Measurements from ENCODE around the gene SSC4D. TPM values are rescaled to one million over a fixed set of nuclear protein-coding genes. Genes with fewer than 3 reads are reported as not detected.

Gene SSC4D
- total and polyA plus RNA-seq, 4 experiments from 2014 or later: 0.31 TPM; not detected in 3

- peaks cover 9% of the 10 kb centered on the region for H3K36me3 ChIP-seq (ENCODE audit: insufficient read depth, low read length)
- no peak for DNase-seq
- peak overlapping the region in 1 of 7 donors; percentile 48 for H3K27ac Mint-ChIP-seq
- CTCF ChIA-PET (ENCODE audit: partially characterized antibody): interaction anchor here (0.8 kb wide), 1 partner anchor 37 kb away, joined by 4 read pairs; no protein-coding TSS in a partner anchor
- peaks cover 71% of the 10 kb centered on the region for H3K4me1 ChIP-seq (ENCODE audit: insufficient read depth, low read length)
- H3K4me3 ChIP-seq (ENCODE audit: low read length in 2 of 2): no peak overlapping the region
- H3K27ac ChIP-seq (ENCODE audit: low read depth, low read length): no peak overlapping the region
- H3K9me3 Mint-ChIP-seq: peaks cover 0 to 2% (median 0%) of the 10 kb centered on the region in 8 donors
- POLR2A ChIA-PET (ENCODE audit: partially characterized antibody): no interaction called here
- peaks cover 45 to 81% (median 64%) of the 10 kb centered on the region in 4 donors for H3K4me1 Mint-ChIP-seq
- no peaks in the 10 kb centered on the region for H3K9me3 ChIP-seq (ENCODE audit: control insufficient read depth in 1 of 2, low read length in 2 of 2)
- no peaks in the 10 kb centered on the region for H3K27me3 Mint-ChIP-seq
- intact Hi-C loops (cut with micrococcal nuclease): no loop called here
- H3K36me3 Mint-ChIP-seq: peaks cover 26 to 47% of the 10 kb centered on the region in 2 donors
- H3K4me3 Mint-ChIP-seq: no peak overlapping the region
- no peaks in the 10 kb centered on the region for H3K27me3 ChIP-seq (ENCODE audit: insufficient read depth, low read length)
Observed at GRCh38 chr7:76353744-76354143, 55.8 kb downstream of the SSC4D start.

GRCh38 chr7:76352193-76352592, 57.3 kb downstream of the SSC4D start:
- peaks cover 0 to 2% (median 0%) of the 10 kb centered on the region in 8 donors for H3K9me3 Mint-ChIP-seq
- peaks cover 31 to 49% of the 10 kb centered on the region in 2 donors for H3K36me3 Mint-ChIP-seq
- Histone ChIP-seq H3K9me3 (ENCODE audit: control insufficient read depth in 1 of 2, low read length in 2 of 2) (no peaks in the 10 kb centered on the region), H3K36me3 (ENCODE audit: insufficient read depth, low read length) (peaks cover 9% of the 10 kb centered on the region), H3K27ac (ENCODE audit: low read depth, low read length) (no peak overlapping the region), H3K4me3 (ENCODE audit: low read length in 2 of 2) (no peak overlapping the region), H3K4me1 (ENCODE audit: insufficient read depth, low read length) (peaks cover 74% of the 10 kb centered on the region), H3K27me3 (ENCODE audit: insufficient read depth, low read length) (no peaks in the 10 kb centered on the region)
- H3K27me3 Mint-ChIP-seq: no peaks in the 10 kb centered on the region
- no peak for DNase-seq
- peak overlapping the region in 4 of 8 donors; percentile 10 to 53 (median 34) for H3K4me3 Mint-ChIP-seq
- POLR2A ChIA-PET (ENCODE audit: partially characterized antibody): interaction anchor here (0.9 to 1.0 kb wide), 2 partner anchors 35 to 474 kb away, joined by 3 read pairs; no protein-coding TSS in a partner anchor
- H3K27ac Mint-ChIP-seq: peak overlapping the region in 2 of 7 donors; percentile 48 to 51
- intact Hi-C loops (cut with micrococcal nuclease): no loop called here
- CTCF ChIA-PET (ENCODE audit: partially characterized antibody): interaction anchor here (0.9 to 4.3 kb wide), 3 partner anchors 28 to 60 kb away, joined by 3 to 15 read pairs (median 6); no protein-coding TSS in a partner anchor
- peaks cover 48 to 82% (median 65%) of the 10 kb centered on the region in 4 donors for H3K4me1 Mint-ChIP-seq

- peak overlapping the region in 6 of 7 donors; percentile 4 to 58 (median 40) for H3K27ac Mint-ChIP-seq
- Histone ChIP-seq H3K4me3 (ENCODE audit: low read length in 2 of 2) (no peak overlapping the region), H3K4me1 (ENCODE audit: insufficient read depth, low read length) (peaks cover 74% of the 10 kb centered on the region), H3K9me3 (ENCODE audit: control insufficient read depth in 1 of 2, low read length in 2 of 2) (no peaks in the 10 kb centered on the region), H3K27ac (ENCODE audit: low read depth, low read length) (no peak overlapping the region), H3K27me3 (ENCODE audit: insufficient read depth, low read length) (no peaks in the 10 kb centered on the region), H3K36me3 (ENCODE audit: insufficient read depth, low read length) (peaks cover 16% of the 10 kb centered on the region)
- no peak for DNase-seq
- peak overlapping the region in 4 of 8 donors; percentile 10 to 37 (median 32) for H3K4me3 Mint-ChIP-seq
- H3K9me3 Mint-ChIP-seq: peaks cover 0 to 2% (median 0%) of the 10 kb centered on the region in 8 donors
- ChIA-PET POLR2A (ENCODE audit: partially characterized antibody) (interaction anchor here (0.9 kb wide), 1 partner anchor 34 kb away, joined by 3 read pairs; no protein-coding TSS in a partner anchor), CTCF (ENCODE audit: partially characterized antibody) (interaction anchor here (0.9 to 4.3 kb wide), 4 partner anchors 8 to 60 kb away, joined by 3 to 15 read pairs (median 6); partner anchors contain the start of gene YWHAG)
- H3K4me1 Mint-ChIP-seq: peaks cover 51 to 84% (median 67%) of the 10 kb centered on the region in 4 donors
- peaks cover 38 to 57% of the 10 kb centered on the region in 2 donors for H3K36me3 Mint-ChIP-seq
- H3K27me3 Mint-ChIP-seq: no peaks in the 10 kb centered on the region
- intact Hi-C loops (cut with micrococcal nuclease): no loop called here
Observed at GRCh38 chr7:76351372-76351771, 58.1 kb downstream of the SSC4D start.

- peaks cover 33 to 54% of the 10 kb centered on the region in 2 donors for H3K36me3 Mint-ChIP-seq
- H3K4me3 Mint-ChIP-seq: peak overlapping the region in 3 of 8 donors; percentile 28 to 53 (median 45)
- Histone ChIP-seq H3K27me3 (ENCODE audit: insufficient read depth, low read length) (no peaks in the 10 kb centered on the region), H3K36me3 (ENCODE audit: insufficient read depth, low read length) (peaks cover 27% of the 10 kb centered on the region), H3K4me3 (ENCODE audit: low read length in 2 of 2) (no peak overlapping the region), H3K27ac (ENCODE audit: low read depth, low read length) (no peak overlapping the region), H3K4me1 (ENCODE audit: insufficient read depth, low read length) (peaks cover 59% of the 10 kb centered on the region), H3K9me3 (ENCODE audit: control insufficient read depth in 1 of 2, low read length in 2 of 2) (no peaks in the 10 kb centered on the region)
- H3K9me3 Mint-ChIP-seq: peaks cover 0 to 2% (median 0%) of the 10 kb centered on the region in 8 donors
- H3K27ac Mint-ChIP-seq: peak overlapping the region in 2 of 7 donors; percentile 54 to 70
- H3K27me3 Mint-ChIP-seq: no peaks in the 10 kb centered on the region
- intact Hi-C loops (cut with micrococcal nuclease): no loop called here
- POLR2A ChIA-PET (ENCODE audit: partially characterized antibody): interaction anchor here (0.6 to 1.6 kb wide), 2 partner anchors 9 to 43 kb away, joined by 3 to 5 read pairs; partner anchors contain the start of gene YWHAG
- no peak for DNase-seq
- peaks cover 48 to 78% (median 64%) of the 10 kb centered on the region in 4 donors for H3K4me1 Mint-ChIP-seq
- CTCF ChIA-PET (ENCODE audit: partially characterized antibody): interaction anchor here (1.4 to 4.3 kb wide), 3 partner anchors 10 to 171 kb away, joined by 3 to 15 read pairs (median 6); partner anchors contain the start of gene YWHAG
Observed at GRCh38 chr7:76349313-76349885, 60.1 kb downstream of the SSC4D start.

GRCh38 chr7:76347710-76348109, 61.8 kb downstream of the SSC4D start:
- peak overlapping the region in 5 of 8 donors; percentile 7 to 58 (median 40) for H3K4me3 Mint-ChIP-seq
- H3K9me3 ChIP-seq (ENCODE audit: control insufficient read depth in 1 of 2, low read length in 2 of 2): no peaks in the 10 kb centered on the region
- H3K4me1 ChIP-seq (ENCODE audit: insufficient read depth, low read length): peaks cover 47% of the 10 kb centered on the region
- H3K36me3 Mint-ChIP-seq: peaks cover 44 to 67% of the 10 kb centered on the region in 2 donors
- ChIA-PET CTCF (ENCODE audit: partially characterized antibody) (no interaction called here), POLR2A (ENCODE audit: partially characterized antibody) (no interaction called here)
- H3K4me1 Mint-ChIP-seq: peaks cover 55 to 80% (median 68%) of the 10 kb centered on the region in 4 donors
- no peak overlapping the region for H3K4me3 ChIP-seq (ENCODE audit: low read length in 2 of 2)
- H3K27me3 ChIP-seq (ENCODE audit: insufficient read depth, low read length): no peaks in the 10 kb centered on the region
- no peak for DNase-seq
- H3K27me3 Mint-ChIP-seq: no peaks in the 10 kb centered on the region
- peak overlapping the region in 5 of 7 donors; percentile 28 to 78 (median 65) for H3K27ac Mint-ChIP-seq
- no peak overlapping the region for H3K27ac ChIP-seq (ENCODE audit: low read depth, low read length)
- intact Hi-C loops (cut with micrococcal nuclease): no loop called here
- H3K36me3 ChIP-seq (ENCODE audit: insufficient read depth, low read length): peaks cover 31% of the 10 kb centered on the region
- H3K9me3 Mint-ChIP-seq: peaks cover 0 to 2% (median 0%) of the 10 kb centered on the region in 8 donors

GRCh38 chr7:76346778-76347177, 62.7 kb downstream of the SSC4D start:
- peaks cover 32% of the 10 kb centered on the region for H3K36me3 ChIP-seq (ENCODE audit: insufficient read depth, low read length)
- ChIA-PET CTCF (ENCODE audit: partially characterized antibody) (no interaction called here), POLR2A (ENCODE audit: partially characterized antibody) (no interaction called here)
- H3K4me1 ChIP-seq (ENCODE audit: insufficient read depth, low read length): peaks cover 42% of the 10 kb centered on the region
- no peaks in the 10 kb centered on the region for H3K9me3 ChIP-seq (ENCODE audit: control insufficient read depth in 1 of 2, low read length in 2 of 2)
- H3K4me3 ChIP-seq (ENCODE audit: low read length in 2 of 2): no peak overlapping the region
- Mint-ChIP-seq H3K4me3 (peak overlapping the region; percentile 4 to 73 (median 54)), H3K4me1 (peaks cover 55 to 80% (median 69%) of the 10 kb centered on the region in 4 donors), H3K9me3 (peaks cover 0 to 2% (median 0%) of the 10 kb centered on the region in 8 donors), H3K27ac (peak overlapping the region; percentile 28 to 93 (median 76)), H3K27me3 (no peaks in the 10 kb centered on the region), H3K36me3 (peaks cover 44 to 73% of the 10 kb centered on the region in 2 donors)
- no peaks in the 10 kb centered on the region for H3K27me3 ChIP-seq (ENCODE audit: insufficient read depth, low read length)
- intact Hi-C loops (cut with micrococcal nuclease): loop anchor here (1.0 kb wide), 1 partner anchor 12 kb away; the partner anchor contains the start of gene YWHAG
- H3K27ac ChIP-seq (ENCODE audit: low read depth, low read length): peak overlapping the region; percentile 16
- no peak for DNase-seq

- no peak for DNase-seq
- intact Hi-C loops (cut with micrococcal nuclease): loop anchor here (1.0 kb wide), 1 partner anchor 12 kb away; the partner anchor contains the start of gene YWHAG
- peaks cover 42% of the 10 kb centered on the region for H3K4me1 ChIP-seq (ENCODE audit: insufficient read depth, low read length)
- Mint-ChIP-seq H3K27ac (peak overlapping the region in 3 of 7 donors; percentile 47 to 88 (median 76)), H3K4me1 (peaks cover 54 to 78% (median 67%) of the 10 kb centered on the region in 4 donors), H3K36me3 (peaks cover 44 to 71% of the 10 kb centered on the region in 2 donors), H3K27me3 (no peaks in the 10 kb centered on the region), H3K4me3 (peak overlapping the region in 1 of 8 donors; percentile 58), H3K9me3 (peaks cover 0 to 2% (median 0%) of the 10 kb centered on the region in 8 donors)
- no peak overlapping the region for H3K27ac ChIP-seq (ENCODE audit: low read depth, low read length)
- no peaks in the 10 kb centered on the region for H3K9me3 ChIP-seq (ENCODE audit: control insufficient read depth in 1 of 2, low read length in 2 of 2)
- peaks cover 37% of the 10 kb centered on the region for H3K36me3 ChIP-seq (ENCODE audit: insufficient read depth, low read length)
- CTCF ChIA-PET (ENCODE audit: partially characterized antibody): no interaction called here
- H3K4me3 ChIP-seq (ENCODE audit: low read length in 2 of 2): no peak overlapping the region
- POLR2A ChIA-PET (ENCODE audit: partially characterized antibody): interaction anchor here (1.3 kb wide), 1 partner anchor 13 kb away, joined by 4 read pairs; the partner anchor contains the start of gene YWHAG
- no peaks in the 10 kb centered on the region for H3K27me3 ChIP-seq (ENCODE audit: insufficient read depth, low read length)
Observed at GRCh38 chr7:76346097-76346496, 63.4 kb downstream of the SSC4D start.
